ENCODE measurements around the gene SPATA16.
"Not testable (repeated sequence)": the region's sequence is repeated elsewhere in the genome, so short reads cannot be mapped to it uniquely, and the experiment has no call there.

The SPATA16 gene, protein sequence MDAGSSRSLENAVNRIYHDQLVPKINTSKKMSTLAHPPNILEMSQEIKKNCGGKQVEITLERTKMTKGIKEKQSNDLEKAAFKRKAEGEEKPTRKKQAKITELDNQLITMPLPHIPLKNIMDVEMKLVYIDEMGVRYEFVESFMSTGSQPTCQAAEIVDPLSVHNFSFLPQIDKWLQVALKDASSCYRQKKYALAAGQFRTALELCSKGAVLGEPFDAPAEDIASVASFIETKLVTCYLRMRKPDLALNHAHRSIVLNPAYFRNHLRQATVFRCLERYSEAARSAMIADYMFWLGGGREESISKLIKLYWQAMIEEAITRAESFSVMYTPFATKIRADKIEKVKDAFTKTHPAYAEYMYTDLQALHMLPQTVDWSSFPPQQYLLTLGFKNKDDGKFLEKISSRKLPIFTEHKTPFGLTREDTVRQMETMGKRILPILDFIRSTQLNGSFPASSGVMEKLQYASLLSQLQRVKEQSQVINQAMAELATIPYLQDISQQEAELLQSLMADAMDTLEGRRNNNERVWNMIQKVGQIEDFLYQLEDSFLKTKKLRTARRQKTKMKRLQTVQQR

DNA sequence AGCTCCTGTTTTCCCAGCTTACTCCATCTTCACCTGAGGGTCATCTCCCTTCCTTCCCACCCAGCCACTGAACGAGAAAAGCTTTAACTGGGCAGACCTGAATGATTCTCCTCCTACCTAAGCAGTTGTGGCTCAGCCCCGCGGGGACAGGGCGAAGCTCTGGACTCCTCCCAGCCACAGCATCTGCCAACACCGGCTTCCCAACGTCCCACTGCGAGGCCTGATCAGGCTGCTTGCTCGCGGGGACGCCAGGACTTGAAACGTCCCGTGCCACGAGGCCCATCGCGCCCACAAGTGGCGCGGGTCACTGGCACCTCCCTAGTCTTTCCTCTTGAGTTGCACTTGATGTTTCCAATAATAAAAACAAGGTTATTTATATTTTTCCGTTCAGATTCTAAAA lies at the start of gene SPATA16:
TSS of gene SPATA16 (minus strand) at position 250 of the 400 bp plus-strand sequence. CDS start 23,504 bp downstream, outside the sequence.
- DNase-seq: no peak

DNA sequence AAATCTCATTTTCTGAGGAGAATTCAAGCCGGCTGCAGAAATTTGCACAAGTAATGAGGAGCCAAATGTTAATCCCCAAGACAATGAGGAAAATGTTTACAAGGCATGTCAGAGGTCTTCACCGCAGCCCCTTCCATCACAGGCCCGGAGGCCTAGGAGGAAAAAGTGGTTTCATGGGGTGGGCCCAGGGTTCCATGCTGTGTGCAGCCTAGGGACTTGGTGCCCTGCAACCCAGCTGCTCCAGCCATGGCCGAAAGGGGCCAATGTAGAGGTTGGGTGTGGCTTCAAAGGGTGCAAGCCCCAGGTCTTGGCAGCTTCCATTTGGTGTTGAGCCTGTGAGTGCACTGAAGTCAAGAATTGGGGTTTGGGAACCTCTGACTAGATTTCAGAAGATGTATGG lies 42.0 kb upstream of the SPATA16 start:
- not testable (repeated sequence) for DNase-seq

DNA sequence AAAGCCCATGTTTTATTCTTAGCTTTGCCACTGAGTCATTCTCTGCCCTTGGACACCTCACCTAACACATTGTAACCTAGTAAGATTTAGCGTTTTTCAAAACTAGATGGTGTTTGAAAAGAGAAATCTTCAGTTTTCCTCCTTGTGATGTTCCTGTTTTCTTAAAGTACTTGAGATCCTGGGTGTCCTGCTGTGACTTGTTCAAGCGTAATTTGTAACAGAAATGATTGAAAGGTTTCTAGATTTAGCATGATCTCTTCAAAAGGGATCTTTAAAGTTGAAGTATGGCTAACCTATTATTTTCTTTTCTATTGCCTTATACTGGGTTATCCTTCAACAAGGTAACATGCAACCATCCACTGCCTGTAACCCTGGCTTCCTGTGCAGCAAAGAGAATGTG lies 32.6 kb upstream of the SPATA16 start:
- DNase-seq: no peak

DNA sequence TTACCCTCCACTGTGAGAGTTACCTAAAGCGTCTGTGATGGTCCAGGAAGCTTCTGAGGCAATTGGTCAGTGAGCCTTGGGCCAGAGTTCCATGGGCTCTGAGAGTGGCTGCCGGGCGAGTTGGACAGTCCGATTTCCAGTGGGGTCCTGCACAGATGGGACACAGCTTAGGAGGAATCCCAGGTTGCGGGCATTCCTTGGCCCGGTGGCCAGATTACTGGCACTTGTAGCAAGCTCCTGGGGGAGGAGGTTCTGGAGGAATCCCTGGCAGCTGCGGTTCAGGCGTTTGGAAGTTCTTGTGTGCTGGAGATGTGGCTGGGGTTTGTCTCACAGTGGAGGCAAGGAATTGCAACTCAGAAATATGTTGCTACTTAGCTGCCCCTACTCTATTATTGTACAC lies 18.1 kb upstream of the SPATA16 start:
- not testable (repeated sequence) for DNase-seq

DNA sequence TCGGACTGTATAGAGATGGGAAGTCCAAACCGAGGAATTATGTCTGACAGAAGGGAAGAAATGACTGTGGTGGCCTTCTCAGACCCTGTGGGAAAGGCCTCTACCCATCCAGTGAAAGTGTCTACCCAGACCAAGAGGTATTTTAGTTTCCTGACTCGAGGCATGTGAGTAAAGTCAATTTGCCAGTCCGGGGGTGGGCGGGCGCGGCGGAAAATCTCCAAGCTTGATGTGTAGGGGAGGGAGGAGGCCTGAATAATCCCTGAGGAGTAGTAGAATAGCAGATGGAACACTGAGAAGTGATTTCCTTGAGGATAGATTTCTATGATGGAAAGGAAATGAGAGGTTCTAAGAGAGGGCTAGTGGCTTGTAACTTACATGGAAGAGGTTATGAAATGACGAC lies 15.5 kb upstream of the SPATA16 start:
- not testable (repeated sequence) for DNase-seq

DNA sequence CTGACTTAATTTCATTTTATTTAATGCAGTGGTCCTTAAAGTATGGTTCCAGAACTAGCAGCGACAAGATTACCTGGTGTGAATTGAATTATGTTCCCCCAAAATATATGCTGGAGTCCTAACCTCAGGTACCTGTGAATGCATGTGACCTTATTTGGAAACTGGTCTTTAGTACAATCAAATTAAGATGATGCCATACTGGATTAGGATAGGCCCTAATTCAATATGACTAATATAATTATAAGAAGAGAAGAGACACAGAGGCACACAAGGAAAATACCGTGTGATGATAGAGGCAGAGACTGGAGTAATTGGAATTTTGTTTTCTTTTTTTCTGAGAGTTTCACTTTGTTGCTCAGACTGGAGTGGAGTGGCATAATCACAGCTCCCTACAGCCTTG lies 12.6 kb upstream of the SPATA16 start:
- DNase-seq: no peak

DNA sequence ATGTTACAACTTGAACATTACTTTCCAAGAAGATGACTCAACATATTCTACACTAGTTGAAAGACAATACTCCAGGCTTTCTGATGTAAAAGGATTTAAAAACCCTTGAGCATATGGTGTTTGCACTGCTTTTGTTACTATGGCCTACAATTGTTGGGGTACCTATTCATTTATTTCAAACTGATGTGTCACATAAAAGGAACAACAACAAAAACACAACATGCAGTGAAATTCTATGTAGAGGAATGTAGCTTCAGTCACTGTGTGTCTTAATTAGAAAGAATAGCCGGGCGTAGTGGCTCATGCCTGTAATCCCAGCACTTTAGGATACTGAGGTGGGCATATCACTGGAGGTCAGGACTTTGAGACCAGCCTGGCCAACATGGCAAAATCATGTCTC lies 1.6 kb downstream of the SPATA16 start:
- no peak for DNase-seq

DNA sequence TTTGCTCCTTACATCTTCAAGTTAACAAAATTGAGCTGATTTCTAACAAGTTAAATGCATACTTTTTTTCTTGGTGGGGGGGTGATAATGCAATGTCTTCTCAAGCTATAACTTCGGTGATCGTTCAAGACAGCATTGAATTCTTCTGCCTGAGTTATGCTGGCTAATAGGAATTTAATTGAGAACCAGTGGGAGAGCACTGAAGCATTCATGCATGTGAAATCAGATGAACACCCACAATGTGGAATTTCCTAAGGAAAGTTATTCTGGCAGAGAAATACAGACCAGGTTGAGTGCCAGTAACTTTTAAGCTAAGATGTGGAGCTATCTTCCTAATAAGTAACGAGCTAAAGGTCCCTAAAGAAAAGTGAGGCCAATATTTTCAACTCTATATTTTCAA lies 3.0 kb downstream of the SPATA16 start:
- DNase-seq: no peak

DNA sequence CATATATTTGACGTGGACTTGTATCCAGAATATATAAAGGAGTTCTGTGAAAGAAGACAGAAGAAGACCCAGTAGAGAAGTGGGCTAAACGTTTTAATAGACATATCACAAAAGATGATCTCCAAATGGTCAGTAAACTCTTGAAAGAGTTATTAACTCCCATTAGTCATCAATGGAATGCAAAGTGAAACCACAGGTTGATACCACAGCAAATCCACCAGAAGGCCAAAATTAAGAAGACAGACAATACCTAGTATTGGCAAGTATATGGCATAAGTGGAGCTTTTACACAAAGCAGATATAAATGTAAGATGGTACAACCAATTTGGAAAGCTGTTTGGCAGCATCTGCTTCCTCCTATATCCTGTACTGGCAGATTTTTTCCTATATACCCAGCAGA lies 6.0 kb downstream of the SPATA16 start:
- no peak for DNase-seq

DNA sequence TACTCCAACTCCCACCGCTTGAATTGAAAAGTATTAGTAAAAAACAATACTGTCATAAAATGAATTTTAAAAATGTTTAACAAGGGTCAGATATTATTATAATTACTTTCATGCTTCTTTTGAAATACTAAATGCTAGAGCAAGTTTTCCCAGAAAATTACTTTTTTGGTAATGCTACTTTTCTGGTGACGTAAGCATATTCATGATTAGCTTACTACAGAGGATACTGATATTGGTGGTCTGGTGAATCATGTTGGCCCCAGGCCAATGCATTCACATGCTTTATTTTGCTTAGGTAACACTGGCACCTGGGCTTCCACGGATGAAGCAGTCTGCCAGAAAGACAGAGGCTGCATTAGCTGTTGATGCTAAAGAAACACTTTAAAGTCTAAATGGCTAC lies 12.4 kb downstream of the SPATA16 start:
- no peak for DNase-seq

DNA sequence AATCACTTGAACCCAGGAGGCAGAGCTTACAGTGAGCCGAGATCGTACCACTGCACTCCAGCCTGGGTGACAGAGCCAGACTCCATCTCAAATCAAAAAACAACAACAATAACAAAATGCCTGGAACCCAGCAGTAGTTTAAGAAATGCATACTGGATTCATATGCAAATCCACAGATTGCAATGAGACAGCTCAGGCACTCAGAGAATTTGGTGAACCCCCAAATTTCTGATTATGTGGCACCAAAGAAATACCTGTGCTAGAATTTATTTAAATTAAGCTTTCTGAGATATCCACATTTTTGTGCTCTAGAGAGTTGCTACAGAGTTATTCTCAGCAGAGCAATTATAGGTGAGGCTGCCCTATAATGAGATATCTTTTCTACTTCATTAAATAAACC lies 29.7 kb downstream of the SPATA16 start:
- DNase-seq: no peak

DNA sequence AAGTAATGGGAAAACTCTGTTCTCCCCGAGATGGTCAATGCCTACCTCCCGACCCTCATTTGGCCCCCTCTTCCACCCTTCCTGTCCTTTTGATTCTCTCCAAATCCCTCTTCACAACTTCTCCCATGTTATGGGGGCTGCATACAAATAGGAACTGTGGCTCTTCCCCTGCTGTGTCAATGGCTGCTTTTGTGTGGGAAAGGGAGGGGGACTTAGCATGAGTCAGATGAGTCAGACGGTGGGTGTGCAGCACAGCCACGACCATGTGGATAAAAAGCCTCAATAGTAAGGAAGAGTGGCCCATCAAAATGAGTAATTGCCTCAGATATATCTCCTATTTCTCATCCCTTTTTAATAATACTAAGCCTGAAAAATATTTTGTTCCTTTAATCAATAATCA lies 31.9 kb downstream of the SPATA16 start:
- DNase-seq: no peak

DNA sequence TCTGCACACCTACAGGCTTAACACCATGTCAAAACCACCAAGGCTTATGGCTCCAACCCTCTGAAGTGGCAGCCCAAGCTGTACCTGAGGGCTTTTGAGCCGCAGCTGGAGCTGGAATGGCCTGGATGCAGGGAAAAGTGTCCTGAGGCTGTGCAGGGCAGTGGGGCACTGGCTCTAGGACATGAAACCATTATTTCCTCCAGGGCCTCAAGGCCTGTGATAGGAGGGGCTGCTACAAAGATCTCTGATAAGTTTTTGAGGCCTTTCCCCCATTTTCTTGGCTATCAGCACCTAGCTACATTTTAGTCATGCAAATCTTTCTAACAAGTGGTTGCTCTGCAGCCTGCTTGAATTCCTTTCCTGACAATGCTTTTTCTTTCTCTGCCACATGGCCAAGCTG lies 37.6 kb downstream of the SPATA16 start:
- no peak for DNase-seq

DNA sequence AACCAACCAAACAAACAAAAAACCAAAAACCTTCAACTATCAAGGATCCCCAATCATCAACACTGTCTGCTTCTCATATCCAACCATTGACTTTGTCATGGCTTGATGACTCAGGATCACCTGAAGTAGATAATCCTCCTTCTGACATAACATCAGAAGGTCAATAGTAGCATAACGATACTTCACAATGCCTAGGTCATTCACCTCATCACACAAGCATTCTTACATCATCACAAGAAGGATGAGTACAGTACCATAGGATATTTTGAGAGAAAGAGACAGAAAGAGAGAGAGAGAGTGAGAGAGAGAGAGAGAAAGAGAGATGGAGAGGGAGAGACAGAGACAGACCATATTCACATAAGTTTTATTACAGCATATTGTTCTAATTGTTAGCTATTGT lies 42.1 kb downstream of the SPATA16 start:
- no peak for DNase-seq

DNA sequence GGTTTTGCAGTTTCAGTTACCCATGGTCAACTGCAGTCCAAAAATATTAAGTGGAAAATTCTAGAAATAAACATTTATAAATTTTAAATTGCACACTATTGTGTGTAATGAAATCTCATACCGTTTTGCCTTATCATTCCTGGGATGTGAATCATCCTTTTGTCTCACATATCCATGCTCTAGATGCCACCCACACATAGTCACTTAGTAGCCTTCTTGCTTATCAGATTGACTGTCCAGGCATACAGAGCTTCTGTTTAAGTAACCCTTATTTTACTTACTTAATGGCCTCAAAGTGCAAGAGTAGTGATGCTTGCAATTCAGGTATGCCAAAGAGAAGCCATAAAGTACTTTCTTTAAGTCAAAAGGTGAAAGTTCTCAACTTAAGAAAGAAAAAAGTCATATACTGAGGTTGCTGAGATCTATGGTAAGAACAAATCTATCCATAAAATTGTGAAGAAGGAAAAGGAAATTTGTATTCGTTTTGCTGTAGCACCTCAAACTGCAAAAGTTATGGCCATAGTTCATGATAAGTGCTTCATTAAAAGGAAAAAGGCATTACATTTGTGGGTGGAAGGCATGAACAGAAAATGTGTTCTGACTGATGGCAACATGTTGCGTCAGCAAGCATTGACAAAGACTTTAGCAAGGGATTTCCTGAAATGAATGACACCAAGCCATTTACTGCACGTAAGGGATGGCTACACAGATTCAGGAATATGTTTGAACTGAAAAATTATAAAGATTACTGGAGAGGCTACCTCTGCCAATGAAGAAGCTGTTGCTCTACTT lies 43.8 kb downstream of the SPATA16 start:
- no peak for DNase-seq

DNA sequence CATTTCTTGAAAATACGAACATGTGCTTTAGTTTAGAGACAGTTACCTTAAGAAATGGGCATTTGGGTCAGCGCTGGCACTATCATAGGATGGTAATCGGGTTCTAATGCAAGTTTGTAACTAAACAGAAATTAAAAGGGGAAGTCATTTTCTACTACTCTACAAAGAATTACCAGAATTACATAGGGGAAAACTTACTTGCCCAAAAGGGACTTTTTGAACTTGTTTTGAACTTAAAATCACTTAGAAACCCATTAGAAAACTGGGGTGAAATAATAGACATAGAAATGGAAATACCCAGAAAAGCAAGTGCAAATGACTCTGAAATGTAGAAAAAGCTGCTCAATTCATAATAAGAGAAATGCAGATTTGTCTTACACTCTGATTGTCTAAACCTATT lies 44.9 kb downstream of the SPATA16 start:
- DNase-seq: no peak

DNA sequence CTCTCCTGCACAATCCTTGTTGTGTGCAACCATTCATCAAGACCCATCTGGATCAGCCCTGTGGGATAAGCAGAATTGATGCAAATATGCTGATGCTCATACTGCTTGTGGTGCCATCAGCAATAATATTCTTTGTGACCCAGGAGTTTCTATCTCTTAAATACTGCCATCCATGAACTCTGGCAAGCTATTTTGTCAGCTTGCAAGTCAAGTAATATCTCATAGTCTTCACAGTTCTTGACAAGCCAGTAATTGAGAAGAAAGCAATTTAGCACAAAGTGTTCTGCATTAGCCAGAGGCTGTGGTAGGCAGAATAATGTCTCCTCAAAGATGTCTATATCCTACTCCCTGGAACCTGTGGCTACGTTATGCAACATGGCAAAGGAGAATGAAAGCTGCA lies 49.0 kb downstream of the SPATA16 start:
- DNase-seq: no peak

DNA sequence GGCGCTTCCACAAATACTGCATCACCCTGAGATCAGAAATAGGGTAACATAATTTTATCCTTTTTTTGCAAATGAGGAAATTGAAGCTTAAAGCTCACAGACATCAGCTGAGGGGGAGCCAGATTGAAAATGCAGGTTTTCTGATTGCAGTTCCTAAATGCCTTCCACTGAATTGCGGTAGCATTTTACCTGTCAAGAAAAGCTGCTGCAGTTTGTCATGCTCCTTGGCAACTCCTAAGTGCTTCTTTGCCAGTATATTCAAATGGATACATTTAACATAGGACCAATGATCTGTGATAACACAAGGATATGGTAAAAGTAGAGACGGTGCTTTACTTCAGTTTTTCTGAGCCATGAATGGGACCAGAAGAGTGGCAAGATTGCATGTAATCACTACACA lies 50.5 kb downstream of the SPATA16 start:
- DNase-seq: no peak

DNA sequence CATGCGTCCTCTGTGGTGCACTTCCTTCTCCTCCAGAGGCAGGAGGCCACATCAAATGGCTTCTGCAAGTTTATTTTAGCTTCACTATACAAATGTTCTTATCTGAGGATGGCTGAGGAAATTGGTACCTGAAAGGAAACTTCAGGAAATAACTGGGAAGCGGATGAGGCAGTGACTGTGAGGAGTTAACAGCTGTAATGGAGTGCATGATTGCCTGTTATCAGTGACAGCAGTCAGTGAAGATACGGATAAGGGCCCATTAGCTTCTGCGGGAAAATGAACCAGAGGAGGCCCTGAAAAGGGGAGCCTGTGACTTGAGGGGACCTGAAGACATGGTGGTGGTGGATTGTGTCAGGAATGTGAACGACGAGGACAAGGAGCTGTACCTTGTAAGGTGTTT lies 51.8 kb downstream of the SPATA16 start:
- no peak for DNase-seq

DNA sequence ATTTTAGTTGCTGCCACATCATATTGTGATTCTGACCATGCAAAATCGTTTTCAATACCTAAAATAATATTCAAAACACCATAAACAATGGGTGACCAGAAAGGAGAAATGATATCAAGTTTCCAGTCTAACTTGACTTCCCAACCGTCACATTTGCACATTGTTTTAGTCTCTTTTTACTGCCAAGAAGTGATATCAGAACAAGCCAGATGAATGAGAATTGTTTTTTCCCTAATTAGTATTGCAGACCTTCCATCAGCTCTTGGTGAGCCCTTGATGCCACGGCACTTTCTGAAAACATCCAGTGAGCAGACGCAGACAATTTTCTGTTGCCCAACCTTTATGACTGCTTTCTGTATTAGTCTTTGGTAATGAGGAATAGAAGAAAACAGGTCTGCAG lies 62.5 kb downstream of the SPATA16 start:
- no peak for DNase-seq

DNA sequence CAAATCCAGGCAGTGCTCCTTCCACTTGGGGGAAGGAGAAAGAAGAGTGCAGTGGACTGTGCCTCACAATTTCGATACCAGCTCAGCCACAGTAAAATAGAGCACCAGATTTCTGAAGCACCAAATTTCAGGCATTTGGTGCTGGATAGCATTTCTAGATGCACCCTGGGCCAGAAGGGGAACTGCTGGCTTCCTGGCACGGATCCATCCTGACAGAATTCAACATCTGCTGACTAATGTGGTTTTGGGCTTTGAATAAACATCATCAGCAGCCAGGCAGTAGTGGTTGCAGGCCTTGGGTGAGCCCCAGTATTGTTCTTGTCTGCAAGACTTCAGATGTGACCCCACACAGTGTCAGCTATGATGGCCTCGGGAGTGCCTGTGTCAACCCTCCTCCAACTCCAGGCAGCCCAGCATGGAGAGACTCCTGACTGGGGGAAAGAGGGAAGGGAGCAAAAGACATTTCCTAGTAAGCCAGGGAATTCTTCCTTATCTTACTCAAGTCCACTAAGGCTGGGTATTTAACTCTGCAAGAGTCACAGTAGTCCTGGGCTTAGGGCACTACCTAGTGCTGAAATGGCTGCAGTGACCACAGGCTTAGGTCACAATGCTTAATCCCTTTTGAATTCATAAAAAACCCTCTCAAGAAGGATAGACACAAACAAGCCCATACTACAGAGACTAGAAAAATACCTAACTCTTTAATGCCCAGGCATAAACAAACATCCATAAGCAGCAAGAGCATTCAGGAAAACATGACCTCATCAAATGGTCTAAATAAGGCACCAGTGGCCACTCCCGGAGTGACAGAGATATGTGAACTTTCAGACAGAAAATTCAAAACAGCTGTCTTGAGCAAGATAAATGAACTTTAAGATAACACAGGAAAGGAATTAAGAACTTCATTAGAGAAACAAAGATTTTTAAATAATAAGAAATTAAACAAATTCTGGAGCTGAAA lies 74.7 kb downstream of the SPATA16 start:
- no peak for DNase-seq

DNA sequence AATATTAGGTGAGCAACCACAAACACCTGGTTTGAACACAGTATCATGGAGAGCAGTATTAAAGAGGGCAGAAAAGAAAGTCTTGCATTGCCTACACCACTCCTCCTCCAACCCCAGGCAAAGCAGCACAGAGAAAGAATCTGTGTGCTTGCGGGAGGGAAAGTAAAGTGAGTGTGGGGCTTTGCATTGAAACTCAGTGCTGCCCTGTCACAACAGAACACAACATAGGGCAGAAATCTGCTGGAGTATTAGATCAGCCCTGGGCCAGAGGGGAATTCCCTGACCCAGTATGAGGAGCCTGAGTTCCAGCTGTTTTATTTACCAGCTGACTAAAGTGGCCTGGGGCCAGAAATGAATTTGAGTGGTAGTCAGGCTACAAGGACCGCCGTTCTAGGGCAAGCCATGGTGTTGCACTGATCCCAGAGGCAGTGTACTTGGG lies 75.5 kb downstream of the SPATA16 start:
- DNase-seq: no peak

DNA sequence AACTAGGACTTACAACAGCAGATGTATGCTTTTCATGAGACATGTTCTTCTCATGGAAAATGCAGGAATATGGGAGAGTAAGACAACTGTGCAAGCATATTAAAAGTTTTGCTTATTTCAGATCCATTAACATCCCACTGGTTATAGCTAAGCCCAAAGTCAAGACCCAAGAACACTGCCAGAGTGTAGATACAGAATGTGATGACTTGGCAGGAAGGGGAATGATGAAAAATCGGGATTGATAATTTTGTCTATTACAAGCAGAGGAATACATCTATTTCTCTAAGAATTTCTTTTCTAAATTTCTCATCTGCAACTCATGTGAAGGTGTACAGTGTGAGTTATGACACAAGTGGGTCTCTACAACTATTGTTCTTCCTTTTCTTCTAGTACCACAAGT lies 76.4 kb downstream of the SPATA16 start:
- DNase-seq: no peak

Data from activated CD4-positive, alpha-beta T cell treated with anti-CD3 and anti-CD28 coated beads, Interleukin-2, amount 50 U/mL, for 4 hours (primary cell).